ENCODE data around the gene NAPG. TPM values are rescaled to one million over a fixed set of nuclear protein-coding genes. Genes with fewer than 3 reads are reported as not detected.

NAPG gene
- total and polyA plus RNA-seq, 9 of the 15 experiments (the other 6 are each of a cell fraction or from before 2014, with no cell fraction given): 31.6 to 63.3 (median 50.9) TPM

DNA sequence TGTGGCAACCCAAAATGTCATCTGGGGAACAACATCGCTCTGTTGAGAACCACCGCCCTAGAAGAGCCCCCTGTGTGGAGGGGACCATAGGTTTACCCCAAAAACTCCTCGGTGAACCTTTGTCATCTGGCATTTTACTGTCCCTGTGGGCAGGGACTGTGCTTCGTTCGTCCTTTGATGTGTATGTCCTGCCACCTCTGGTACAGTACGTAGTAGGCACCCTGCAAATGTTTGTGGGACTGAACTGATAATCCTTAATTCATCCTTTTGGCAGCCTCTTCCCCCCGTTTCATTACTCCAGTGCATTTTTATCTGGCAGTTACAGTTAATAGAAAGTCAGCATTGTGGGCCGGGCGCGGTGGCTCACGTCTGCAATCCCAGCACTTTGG is 728 bp downstream of the NAPG start (continued):
- TF ChIP-seq LEF1 (IDR thresholded peaks at IDR 0.05) (peak; percentile 34; the same call in 1 of the 2 replicates), ZKSCAN1 (IDR thresholded peaks at IDR 0.05; ENCODE audit: low read depth, low read length) (peak; percentile 82)

DNA sequence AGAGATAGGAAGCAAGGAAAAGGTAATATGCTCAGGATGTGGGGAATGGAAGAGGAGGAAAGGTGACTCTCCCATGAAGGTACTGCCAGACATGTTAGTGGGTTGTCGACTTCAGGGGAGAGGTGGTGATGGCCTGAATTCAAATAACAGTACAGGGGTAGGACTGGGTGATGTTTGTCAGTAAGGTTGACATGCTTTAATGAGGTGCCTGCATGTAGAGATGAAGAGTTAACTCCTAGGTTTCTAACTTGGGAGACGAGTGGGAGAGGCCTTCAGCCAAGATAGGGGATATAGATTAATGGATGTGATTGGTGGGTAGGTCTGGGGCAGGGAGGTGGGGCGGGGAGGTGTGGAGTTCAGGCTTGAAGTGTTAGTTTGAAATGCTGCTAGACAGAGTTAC is 2.6 kb downstream of the NAPG start:
- peaks cover 29% of the 10 kb centered on the region; the same call in 2 of the 3 replicates for H3K36me3 ChIP-seq (ENCODE audit: control insufficient read depth, insufficient read depth, low read length)
- H3K27me3 ChIP-seq (ENCODE audit: control insufficient read depth in 2 of 2, insufficient read depth in 2 of 2, low read length in 2 of 2): no peaks in the 10 kb centered on the region
- peak overlapping the region; percentile 11; the same call in 1 of the 3 replicates for H3K27ac ChIP-seq (ENCODE audit: extremely low read depth, low read depth, low read length)
- CTCF ChIA-PET (ENCODE audit: low intra/inter-chr PET ratio): no interaction called here
- H2AFZ ChIP-seq (ENCODE audit: low read depth, low read length): no peak overlapping the region
- H3K9me3 ChIP-seq (replicated peaks; ENCODE audit: control insufficient read depth, insufficient read depth, low read depth, low read length): no peaks in the 10 kb centered on the region
- no peak overlapping the region; the same call in 1 of the 2 replicates for H3K4me3 ChIP-seq
- no peak overlapping the region for H3K9ac ChIP-seq (ENCODE audit: insufficient read depth in 1 of 2, low read depth in 2 of 2, low read length in 2 of 2)
- H3K9me1 ChIP-seq (ENCODE audit: control insufficient read depth, insufficient read depth, low read length): no peaks in the 10 kb centered on the region
- in situ Hi-C loops (cut with MboI) (no loop called here), intact Hi-C loops (cut with micrococcal nuclease) (loop anchor here (10.0 kb wide), 1 partner anchor 824 kb away; the partner anchor contains the start of gene RAB31)
- peaks cover 9 to 41% of the 10 kb centered on the region in 2 experiments for H3K4me1 ChIP-seq (replicated peaks in 1 of 2; ENCODE audit: control insufficient read depth in 2 of 2, insufficient read depth in 2 of 2, low read length in 2 of 2)
- POLR2A ChIA-PET: interaction anchor here (0.6 to 1.9 kb wide), 5 partner anchors 16 to 970 kb away, joined by 3 to 6 read pairs (median 3); no protein-coding TSS in a partner anchor
- peak; percentile 44 for ATAC-seq
- no peak for FAIRE-seq
- peak overlapping the region; percentile 58 for H3K4me2 ChIP-seq (ENCODE audit: insufficient read depth, low read length)
- 0% methylated on average over 3 of the region's 3 CpGs for WGBS (ENCODE audit: insufficient coverage, low coverage, missing lambda C conversion rate)
- H4K20me1 ChIP-seq (replicated peaks; ENCODE audit: control insufficient read depth, insufficient read depth, low read length): peaks cover 10% of the 10 kb centered on the region; the same call in 1 of the 2 replicates
- peak; percentile 28 to 74 (median 50) for DNase-seq (ENCODE audit: extremely low read depth in 1 of 4, low spot score in 3 of 4)
- no TSS peak for BruUV-seq (replicated peaks)
- H3K79me2 ChIP-seq (ENCODE audit: control insufficient read depth, insufficient read depth, low read length): peaks cover 72% of the 10 kb centered on the region
- no peak for TF ChIP-seq RAD21 (CRISPR knock-in tag; conservative IDR thresholded peaks at IDR 0.05 in 1 of 2, IDR thresholded peaks at IDR 0.05 in 1 of 2)
- TF ChIP-seq, protein P1, sequence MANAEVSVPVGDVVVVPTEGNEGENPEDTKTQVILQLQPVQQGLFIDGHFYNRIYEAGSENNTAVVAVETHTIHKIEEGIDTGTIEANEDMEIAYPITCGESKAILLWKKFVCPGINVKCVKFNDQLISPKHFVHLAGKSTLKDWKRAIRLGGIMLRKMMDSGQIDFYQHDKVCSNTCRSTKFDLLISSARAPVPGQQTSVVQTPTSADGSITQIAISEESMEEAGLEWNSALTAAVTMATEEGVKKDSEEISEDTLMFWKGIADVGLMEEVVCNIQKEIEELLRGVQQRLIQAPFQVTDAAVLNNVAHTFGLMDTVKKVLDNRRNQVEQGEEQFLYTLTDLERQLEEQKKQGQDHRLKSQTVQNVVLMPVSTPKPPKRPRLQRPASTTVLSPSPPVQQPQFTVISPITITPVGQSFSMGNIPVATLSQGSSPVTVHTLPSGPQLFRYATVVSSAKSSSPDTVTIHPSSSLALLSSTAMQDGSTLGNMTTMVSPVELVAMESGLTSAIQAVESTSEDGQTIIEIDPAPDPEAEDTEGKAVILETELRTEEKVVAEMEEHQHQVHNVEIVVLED (CRISPR knock-in tag; IDR thresholded peaks at IDR 0.05): no peak
- no peak for TF ChIP-seq SRSF3 (IDR thresholded peaks at IDR 0.05; ENCODE audit: insufficient read depth, low read length)
- no peak for TF ChIP-seq EZH2 (IDR thresholded peaks at IDR 0.05; ENCODE audit: borderline replicate concordance, low read depth, low read length)
- TF ChIP-seq, protein P2, sequence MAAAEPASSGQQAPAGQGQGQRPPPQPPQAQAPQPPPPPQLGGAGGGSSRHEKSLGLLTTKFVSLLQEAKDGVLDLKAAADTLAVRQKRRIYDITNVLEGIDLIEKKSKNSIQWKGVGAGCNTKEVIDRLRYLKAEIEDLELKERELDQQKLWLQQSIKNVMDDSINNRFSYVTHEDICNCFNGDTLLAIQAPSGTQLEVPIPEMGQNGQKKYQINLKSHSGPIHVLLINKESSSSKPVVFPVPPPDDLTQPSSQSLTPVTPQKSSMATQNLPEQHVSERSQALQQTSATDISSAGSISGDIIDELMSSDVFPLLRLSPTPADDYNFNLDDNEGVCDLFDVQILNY (CRISPR knock-in tag; IDR thresholded peaks at IDR 0.05): no peak
- TF ChIP-seq, protein P3, sequence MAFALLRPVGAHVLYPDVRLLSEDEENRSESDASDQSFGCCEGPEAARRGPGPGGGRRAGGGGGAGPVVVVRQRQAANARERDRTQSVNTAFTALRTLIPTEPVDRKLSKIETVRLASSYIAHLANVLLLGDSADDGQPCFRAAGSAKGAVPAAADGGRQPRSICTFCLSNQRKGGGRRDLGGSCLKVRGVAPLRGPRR (CRISPR knock-in tag; IDR thresholded peaks at IDR 0.05): no peak
- TF ChIP-seq PHF21A (IDR thresholded peaks at IDR 0.05; ENCODE audit: borderline replicate concordance, low read depth): no peak
- peak in 1 of 2 experiments; percentile 29; a peak in 1 of 4 replicates for TF ChIP-seq TBL1XR1 (IDR thresholded peaks at IDR 0.05; ENCODE audit: low read length in 2 of 2)
- TF ChIP-seq SIRT6 (IDR thresholded peaks at IDR 0.05; ENCODE audit: low read depth, low read length): no peak
- no peak for TF ChIP-seq MED1 (CRISPR knock-in tag; IDR thresholded peaks at IDR 0.05; ENCODE audit: borderline replicate concordance)
- no peak for TF ChIP-seq HIVEP1 (CRISPR knock-in tag; IDR thresholded peaks at IDR 0.05)
- TF ChIP-seq CCAR2 (IDR thresholded peaks at IDR 0.05; ENCODE audit: low read depth, low read length): no peak
